AG09309 (cell line): ENCODE data around the gene TRDN.
"Not testable (repeated sequence)": the region's sequence is repeated elsewhere in the genome, so short reads cannot be mapped to it uniquely, and the experiment has no call there.

Source experiments
- DNase-seq: peaks from one replicate; pipeline ENCODE4 v3.0.0-alpha.2; 2010; ENCODE audit warnings: low read depth
- H3K4me3 ChIP-seq: 2 replicates; pipeline ENCODE4 v1.5.1; 2011; ENCODE audit warnings: mild to moderate bottlenecking, low read depth, low read length, moderate library complexity; ENCODE audit not compliant: control insufficient read depth
- TF ChIP-seq, protein P1 (sequence below): IDR thresholded peaks from 2 replicates; pipeline ENCODE4 v1.5.1; 2011; ENCODE audit warnings: mild to moderate bottlenecking, low read depth, low read length, inconsistent platforms; ENCODE audit not compliant: insufficient read depth, control insufficient read depth; ENCODE audit errors: missing control alignments

TRDN gene

DNA sequence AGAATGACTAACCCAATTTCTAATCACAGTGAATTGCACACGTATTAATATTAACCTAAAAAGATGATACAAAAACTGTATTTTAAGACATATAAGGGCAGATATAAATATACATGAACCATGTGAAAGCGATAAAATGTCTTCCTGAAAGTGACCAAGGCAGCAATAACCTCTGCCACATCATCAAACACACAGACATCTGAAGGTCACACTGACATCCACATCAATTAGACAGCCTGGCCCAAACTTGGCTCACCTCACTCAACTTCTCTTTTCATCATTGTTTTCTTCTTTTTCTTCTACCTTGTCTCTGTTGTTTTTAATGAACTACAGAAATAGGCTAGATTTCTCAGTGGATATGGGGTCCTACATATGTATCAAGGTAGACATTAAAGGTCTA lies 128.5 kb downstream of the TRDN start:
- TF ChIP-seq, protein P1, sequence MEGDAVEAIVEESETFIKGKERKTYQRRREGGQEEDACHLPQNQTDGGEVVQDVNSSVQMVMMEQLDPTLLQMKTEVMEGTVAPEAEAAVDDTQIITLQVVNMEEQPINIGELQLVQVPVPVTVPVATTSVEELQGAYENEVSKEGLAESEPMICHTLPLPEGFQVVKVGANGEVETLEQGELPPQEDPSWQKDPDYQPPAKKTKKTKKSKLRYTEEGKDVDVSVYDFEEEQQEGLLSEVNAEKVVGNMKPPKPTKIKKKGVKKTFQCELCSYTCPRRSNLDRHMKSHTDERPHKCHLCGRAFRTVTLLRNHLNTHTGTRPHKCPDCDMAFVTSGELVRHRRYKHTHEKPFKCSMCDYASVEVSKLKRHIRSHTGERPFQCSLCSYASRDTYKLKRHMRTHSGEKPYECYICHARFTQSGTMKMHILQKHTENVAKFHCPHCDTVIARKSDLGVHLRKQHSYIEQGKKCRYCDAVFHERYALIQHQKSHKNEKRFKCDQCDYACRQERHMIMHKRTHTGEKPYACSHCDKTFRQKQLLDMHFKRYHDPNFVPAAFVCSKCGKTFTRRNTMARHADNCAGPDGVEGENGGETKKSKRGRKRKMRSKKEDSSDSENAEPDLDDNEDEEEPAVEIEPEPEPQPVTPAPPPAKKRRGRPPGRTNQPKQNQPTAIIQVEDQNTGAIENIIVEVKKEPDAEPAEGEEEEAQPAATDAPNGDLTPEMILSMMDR = no peak
- DNase-seq = no peak
- H3K4me3 ChIP-seq = no peak overlapping the region

DNA sequence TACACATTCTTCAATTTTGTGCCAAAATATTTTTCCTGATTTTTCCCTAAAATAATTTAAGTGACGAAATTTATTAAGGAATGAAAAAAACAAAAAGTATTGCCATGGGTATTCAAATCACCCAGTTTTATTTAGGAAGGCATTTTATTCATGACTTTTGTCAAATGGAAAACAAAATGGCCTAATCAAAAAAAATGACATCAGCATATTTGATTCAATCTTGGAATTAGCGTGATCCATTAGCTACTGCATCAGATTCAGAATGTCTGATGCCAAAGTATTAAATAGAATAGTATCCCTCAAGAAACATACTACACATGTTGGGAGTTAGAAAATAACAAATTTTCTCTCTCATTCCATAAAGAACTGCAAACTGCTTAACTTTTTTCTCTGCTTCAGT lies 129.2 kb downstream of the TRDN start:
- TF ChIP-seq, protein P1 = no peak
- no peak for DNase-seq
- no peak overlapping the region for H3K4me3 ChIP-seq

GRCh38 chr6:123503619-123504018 lies 133.1 kb downstream of the TRDN start:
- H3K4me3 ChIP-seq = no peak overlapping the region
- TF ChIP-seq, protein P1 = no peak
- DNase-seq = no peak

GRCh38 chr6:123497025-123497424 lies 139.7 kb downstream of the TRDN start:
- TF ChIP-seq, protein P1 = no peak
- no peak overlapping the region for H3K4me3 ChIP-seq
- DNase-seq = no peak

DNA sequence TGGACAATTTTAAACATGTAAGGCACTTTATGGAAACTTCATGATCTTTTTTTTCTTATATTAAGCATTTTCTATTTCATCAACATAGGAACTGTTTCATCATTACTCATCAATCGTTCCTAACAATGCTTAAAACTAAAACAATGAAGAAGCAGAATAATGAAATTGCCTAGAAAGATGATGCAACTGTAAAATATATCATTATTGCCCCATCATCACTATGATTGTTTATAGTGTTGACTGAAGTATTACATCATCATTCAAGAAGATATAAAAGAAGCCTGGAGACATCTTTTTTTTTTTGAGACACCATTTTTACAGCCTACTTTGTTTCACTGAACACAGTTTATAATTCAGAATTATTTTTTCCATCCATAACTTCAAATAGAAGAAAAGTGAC lies 147.2 kb downstream of the TRDN start:
- no peak for DNase-seq

GRCh38 chr6:123480986-123481385 lies 155.8 kb downstream of the TRDN start:
- H3K4me3 ChIP-seq = no peak overlapping the region

More for the DNA sequence above, 147.2 kb downstream of the TRDN start:
- no peak overlapping the region for H3K4me3 ChIP-seq
- TF ChIP-seq, protein P1 = no peak

GRCh38 chr6:123472025-123472702 lies 164.6 kb downstream of the TRDN start:
- not testable (repeated sequence) for DNase-seq, H3K4me3 ChIP-seq

More at GRCh38 chr6:123480986-123481385, 155.8 kb downstream of the TRDN start:
- DNase-seq = no peak
- TF ChIP-seq, protein P1 = no peak
